CD4-positive, alpha-beta T cell treated with Interleukin-1 beta for 1 hour (primary cell): ENCODE data around the gene TMEM140.
"Not testable (repeated sequence)": the region's sequence is repeated elsewhere in the genome, so short reads cannot be mapped to it uniquely, and the experiment has no call there.

Experiments
- DNase-seq, 2 donors: peaks; one replicate each; pipeline ENCODE4 v3.0.0-alpha.2; 2020 to 2022

TMEM140 gene

GRCh38 chr7:135159359-135160085 is 11.7 kb downstream of the TMEM140 start:
- DNase-seq, result no peak

GRCh38 chr7:135160098-135160857 is 12.4 kb downstream of the TMEM140 start:
- no peak for DNase-seq

GRCh38 chr7:135160858-135161653 is 13.2 kb downstream of the TMEM140 start:
- no peak for DNase-seq

- no peak for DNase-seq
Observed at GRCh38 chr7:135161669-135162068, 13.8 kb downstream of the TMEM140 start.

- DNase-seq, result no peak
Observed at GRCh38 chr7:135162382-135163001, 14.6 kb downstream of the TMEM140 start.

- no peak for DNase-seq
Observed at GRCh38 chr7:135164357-135165061, 16.6 kb downstream of the TMEM140 start.

- no peak for DNase-seq
Observed at GRCh38 chr7:135165862-135166261, 18.0 kb downstream of the TMEM140 start.

- DNase-seq, result no peak
Observed at GRCh38 chr7:135166338-135166990, 18.6 kb downstream of the TMEM140 start.

GRCh38 chr7:135167365-135167917 is 19.6 kb downstream of the TMEM140 start:
- DNase-seq, result no peak

GRCh38 chr7:135168001-135168400 is 20.1 kb downstream of the TMEM140 start:
- DNase-seq, result peak; percentile 48 to 62

- no peak for DNase-seq
Observed at GRCh38 chr7:135168489-135169140, 20.7 kb downstream of the TMEM140 start.

- DNase-seq, result peak; percentile 71 to 72
Observed at GRCh38 chr7:135169141-135169963, 21.5 kb downstream of the TMEM140 start.

- DNase-seq, result no peak
Observed at GRCh38 chr7:135169964-135170273, 22.0 kb downstream of the TMEM140 start.

- peak; percentile 91 to 92 for DNase-seq
Observed at GRCh38 chr7:135170274-135170997, 22.6 kb downstream of the TMEM140 start, which contains the start of gene CYREN. Gene CYREN (minus strand): TSS chr7:135170707. CDS start chr7:135168922, 1,785 bp downstream.

- not testable (repeated sequence) for DNase-seq
Observed at GRCh38 chr7:135170998-135171481, 23.2 kb downstream of the TMEM140 start.

- not testable (repeated sequence) for DNase-seq
Observed at GRCh38 chr7:135171581-135172291, 23.9 kb downstream of the TMEM140 start.

- DNase-seq, result not testable (repeated sequence)
Observed at GRCh38 chr7:135173916-135174315, 26.0 kb downstream of the TMEM140 start.

GRCh38 chr7:135174941-135175340 is 27.1 kb downstream of the TMEM140 start:
- no peak for DNase-seq
